ENCODE measurements around the gene ZBTB16.

DNA sequence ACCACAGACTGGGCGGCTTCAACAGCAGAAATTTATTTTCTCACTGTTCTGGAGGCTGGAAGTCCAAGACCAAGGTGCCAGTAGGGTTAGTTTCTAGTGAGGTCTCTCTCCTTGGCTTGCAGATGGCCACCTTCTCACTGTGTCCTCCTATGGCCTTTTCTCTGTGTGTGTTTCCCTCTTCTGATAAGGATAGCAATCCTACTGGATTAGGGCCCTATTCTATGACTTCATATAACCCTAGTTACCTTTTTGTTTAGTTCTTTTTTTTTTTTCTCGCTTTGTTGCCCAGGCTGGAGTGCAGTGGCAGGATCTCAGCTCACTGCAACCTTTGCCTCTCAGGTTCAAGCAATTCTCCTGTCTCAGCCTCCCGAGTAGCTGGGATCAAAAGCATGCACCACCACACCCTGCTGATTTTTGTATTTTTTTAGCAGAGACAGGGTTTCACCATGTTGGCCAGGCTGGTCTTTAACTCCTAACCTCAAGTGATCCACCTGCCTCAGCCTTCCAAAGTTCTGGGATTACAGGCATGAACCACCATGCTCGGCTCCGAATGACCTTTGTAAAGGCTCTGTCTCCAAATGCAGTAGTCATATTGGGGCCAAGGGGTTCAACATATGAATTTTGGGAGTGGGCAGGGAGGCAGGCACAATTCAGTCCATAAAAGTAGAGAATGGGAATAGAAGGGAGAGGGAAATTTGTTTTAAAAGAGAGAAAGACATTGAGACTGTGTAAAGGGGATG lies 211.2 kb downstream of the ZBTB16 start:
- TF ChIP-seq, protein P1, sequence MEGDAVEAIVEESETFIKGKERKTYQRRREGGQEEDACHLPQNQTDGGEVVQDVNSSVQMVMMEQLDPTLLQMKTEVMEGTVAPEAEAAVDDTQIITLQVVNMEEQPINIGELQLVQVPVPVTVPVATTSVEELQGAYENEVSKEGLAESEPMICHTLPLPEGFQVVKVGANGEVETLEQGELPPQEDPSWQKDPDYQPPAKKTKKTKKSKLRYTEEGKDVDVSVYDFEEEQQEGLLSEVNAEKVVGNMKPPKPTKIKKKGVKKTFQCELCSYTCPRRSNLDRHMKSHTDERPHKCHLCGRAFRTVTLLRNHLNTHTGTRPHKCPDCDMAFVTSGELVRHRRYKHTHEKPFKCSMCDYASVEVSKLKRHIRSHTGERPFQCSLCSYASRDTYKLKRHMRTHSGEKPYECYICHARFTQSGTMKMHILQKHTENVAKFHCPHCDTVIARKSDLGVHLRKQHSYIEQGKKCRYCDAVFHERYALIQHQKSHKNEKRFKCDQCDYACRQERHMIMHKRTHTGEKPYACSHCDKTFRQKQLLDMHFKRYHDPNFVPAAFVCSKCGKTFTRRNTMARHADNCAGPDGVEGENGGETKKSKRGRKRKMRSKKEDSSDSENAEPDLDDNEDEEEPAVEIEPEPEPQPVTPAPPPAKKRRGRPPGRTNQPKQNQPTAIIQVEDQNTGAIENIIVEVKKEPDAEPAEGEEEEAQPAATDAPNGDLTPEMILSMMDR (IDR thresholded peaks at IDR 0.05): no peak
- TF ChIP-seq EZH2 (IDR thresholded peaks at IDR 0.05) (no peak), EZH2phosphoT487 (IDR thresholded peaks at IDR 0.05) (no peak)

All from neural progenitor cell (in vitro differentiated cells).